GM18873 (cell line): ENCODE data around the gene CBFA2T2.
"Not testable (repeated sequence)": the region's sequence is repeated elsewhere in the genome, so short reads cannot be mapped to it uniquely, and the experiment has no call there.

Experiments used
- ATAC-seq: cut with Tn5 transposase; IDR thresholded peaks from one replicate; pipeline ENCODE4 v1.9.1; 2021; ENCODE audit warnings: mild to moderate bottlenecking, moderate library complexity, moderate number of reproducible peaks; ENCODE audit not compliant: unreplicated experiment, low FRiP score

The CBFA2T2 gene

GRCh38 chr20:33490023-33490933 lies at the start of gene CBFA2T2:
Gene CBFA2T2 (plus strand): TSS chr20:33490096. CDS start chr20:33490268, 172 bp downstream.
- peak; percentile 39 for ATAC-seq

GRCh38 chr20:33440562-33440961 lies 49.3 kb upstream of the CBFA2T2 start:
- not testable (repeated sequence) for ATAC-seq

- no peak for ATAC-seq
These were observed 48.5 kb upstream of the CBFA2T2 start for GRCh38 chr20:33441142-33441955.

- ATAC-seq = no peak
These were observed 47.5 kb upstream of the CBFA2T2 start for GRCh38 chr20:33442136-33443005.

GRCh38 chr20:33443006-33443511 lies 46.8 kb upstream of the CBFA2T2 start:
- no peak for ATAC-seq

GRCh38 chr20:33443512-33444239 lies 46.2 kb upstream of the CBFA2T2 start, which contains the start of gene SNTA1:
Gene SNTA1 (minus strand): TSS chr20:33443763. CDS start chr20:33443620, 143 bp downstream.
- no peak for ATAC-seq

GRCh38 chr20:33444797-33445560 lies 44.9 kb upstream of the CBFA2T2 start:
- no peak for ATAC-seq

- no peak for ATAC-seq
These were observed 43.8 kb upstream of the CBFA2T2 start for GRCh38 chr20:33445881-33446625.

- ATAC-seq = no peak
These were observed 39.0 kb upstream of the CBFA2T2 start for GRCh38 chr20:33450867-33451266.

- peak; percentile 42 for ATAC-seq
These were observed 32.8 kb upstream of the CBFA2T2 start for GRCh38 chr20:33456916-33457642.

GRCh38 chr20:33459599-33459998 lies 30.3 kb upstream of the CBFA2T2 start:
- ATAC-seq = no peak

- ATAC-seq = no peak
These were observed 29.2 kb upstream of the CBFA2T2 start for GRCh38 chr20:33460711-33461110.

- ATAC-seq = no peak
These were observed 26.4 kb upstream of the CBFA2T2 start for GRCh38 chr20:33463332-33464101.

- ATAC-seq = not testable (repeated sequence)
These were observed 25.1 kb upstream of the CBFA2T2 start for GRCh38 chr20:33464759-33465158.

- ATAC-seq = no peak
These were observed 24.2 kb upstream of the CBFA2T2 start for GRCh38 chr20:33465481-33466302.

GRCh38 chr20:33466303-33466646 lies 23.6 kb upstream of the CBFA2T2 start:
- ATAC-seq = no peak
